ENCODE results near the gene SLC25A19.

DNA sequence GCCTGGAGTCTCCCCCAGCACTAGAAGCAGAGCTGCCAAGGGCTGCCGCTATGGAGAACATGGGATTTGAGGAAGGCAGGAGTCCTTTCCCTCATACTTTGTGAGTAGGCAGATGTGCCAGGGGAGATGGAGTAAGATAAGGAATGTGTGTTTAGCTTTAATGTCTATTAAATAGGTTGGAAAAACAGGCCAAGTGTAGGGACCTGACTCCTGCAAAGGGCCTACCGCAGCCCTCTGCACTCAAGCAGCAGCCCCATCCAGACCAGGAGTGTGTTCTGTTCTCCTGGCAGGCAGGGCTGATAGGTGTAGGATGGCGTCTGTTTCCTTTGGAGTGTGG is 16.4 kb downstream of the SLC25A19 start:
- no peak for TF ChIP-seq CTCF (conservative IDR thresholded peaks at IDR 0.05 in 1 of 2, IDR thresholded peaks at IDR 0.05 in 1 of 2; ENCODE audit: low read depth in 1 of 2, low read length in 2 of 2)
- no peak for TF ChIP-seq EZH2 (IDR thresholded peaks at IDR 0.05; ENCODE audit: low read length, missing control alignments)

All from fibroblast of lung (primary cell).